ENCODE data around the gene EWSR1.

Gene EWSR1

GRCh38 chr22:29251981-29252911 lies 15.8 kb upstream of the EWSR1 start:
- Histone ChIP-seq H3K9ac (ENCODE audit: low read length) (no peak overlapping the region), H3K9me3 (ENCODE audit: control insufficient read depth, insufficient read depth, low read depth, low read length) (no peaks in the 10 kb centered on the region), H3K27me3 (ENCODE audit: control insufficient read depth, insufficient read depth, low read length) (no peaks in the 10 kb centered on the region), H3K27ac (ENCODE audit: low read depth, low read length) (no peak overlapping the region), H3K36me3 (ENCODE audit: control insufficient read depth, insufficient read depth, low read length) (no peaks in the 10 kb centered on the region), H3K4me3 (ENCODE audit: low read depth, low read length) (no peak overlapping the region), H3K4me1 (ENCODE audit: control insufficient read depth, insufficient read depth, low read length) (no peaks in the 10 kb centered on the region)

GRCh38 chr22:29253561-29254285 lies 14.3 kb upstream of the EWSR1 start:
- Histone ChIP-seq H3K36me3 (ENCODE audit: control insufficient read depth, insufficient read depth, low read length) (no peaks in the 10 kb centered on the region), H3K9me3 (ENCODE audit: control insufficient read depth, insufficient read depth, low read depth, low read length) (no peaks in the 10 kb centered on the region), H3K4me1 (ENCODE audit: control insufficient read depth, insufficient read depth, low read length) (no peaks in the 10 kb centered on the region), H3K4me3 (ENCODE audit: low read depth, low read length) (no peak overlapping the region), H3K27ac (ENCODE audit: low read depth, low read length) (no peak overlapping the region), H3K27me3 (ENCODE audit: control insufficient read depth, insufficient read depth, low read length) (no peaks in the 10 kb centered on the region), H3K9ac (ENCODE audit: low read length) (no peak overlapping the region)

GRCh38 chr22:29254286-29254660 lies 13.8 kb upstream of the EWSR1 start:
- no peak overlapping the region for H3K4me3 ChIP-seq (ENCODE audit: low read depth, low read length)
- no peak overlapping the region for H3K27ac ChIP-seq (ENCODE audit: low read depth, low read length)
- peaks cover 5% of the 10 kb centered on the region for H3K36me3 ChIP-seq (ENCODE audit: control insufficient read depth, insufficient read depth, low read length)
- no peak overlapping the region for H3K9ac ChIP-seq (ENCODE audit: low read length)
- H3K4me1 ChIP-seq (ENCODE audit: control insufficient read depth, insufficient read depth, low read length), result no peaks in the 10 kb centered on the region
- H3K27me3 ChIP-seq (ENCODE audit: control insufficient read depth, insufficient read depth, low read length), result no peaks in the 10 kb centered on the region
- no peaks in the 10 kb centered on the region for H3K9me3 ChIP-seq (ENCODE audit: control insufficient read depth, insufficient read depth, low read depth, low read length)

GRCh38 chr22:29255064-29255621 lies 12.9 kb upstream of the EWSR1 start:
- Histone ChIP-seq H3K9me3 (ENCODE audit: control insufficient read depth, insufficient read depth, low read depth, low read length) (no peaks in the 10 kb centered on the region), H3K9ac (ENCODE audit: low read length) (no peak overlapping the region), H3K27me3 (ENCODE audit: control insufficient read depth, insufficient read depth, low read length) (no peaks in the 10 kb centered on the region), H3K27ac (ENCODE audit: low read depth, low read length) (no peak overlapping the region), H3K4me3 (ENCODE audit: low read depth, low read length) (no peak overlapping the region), H3K36me3 (ENCODE audit: control insufficient read depth, insufficient read depth, low read length) (peaks cover 14% of the 10 kb centered on the region), H3K4me1 (ENCODE audit: control insufficient read depth, insufficient read depth, low read length) (no peaks in the 10 kb centered on the region)

GRCh38 chr22:29256606-29257325 lies 11.3 kb upstream of the EWSR1 start:
- Histone ChIP-seq H3K9me3 (ENCODE audit: control insufficient read depth, insufficient read depth, low read depth, low read length) (no peaks in the 10 kb centered on the region), H3K4me3 (ENCODE audit: low read depth, low read length) (no peak overlapping the region), H3K27ac (ENCODE audit: low read depth, low read length) (no peak overlapping the region), H3K9ac (ENCODE audit: low read length) (no peak overlapping the region), H3K36me3 (ENCODE audit: control insufficient read depth, insufficient read depth, low read length) (peaks cover 23% of the 10 kb centered on the region), H3K27me3 (ENCODE audit: control insufficient read depth, insufficient read depth, low read length) (no peaks in the 10 kb centered on the region), H3K4me1 (ENCODE audit: control insufficient read depth, insufficient read depth, low read length) (no peaks in the 10 kb centered on the region)

- H3K9me3 ChIP-seq (ENCODE audit: control insufficient read depth, insufficient read depth, low read depth, low read length), result no peaks in the 10 kb centered on the region
- H3K27me3 ChIP-seq (ENCODE audit: control insufficient read depth, insufficient read depth, low read length), result no peaks in the 10 kb centered on the region
- no peak overlapping the region for H3K9ac ChIP-seq (ENCODE audit: low read length)
- no peak overlapping the region for H3K27ac ChIP-seq (ENCODE audit: low read depth, low read length)
- no peaks in the 10 kb centered on the region for H3K4me1 ChIP-seq (ENCODE audit: control insufficient read depth, insufficient read depth, low read length)
- no peak overlapping the region for H3K4me3 ChIP-seq (ENCODE audit: low read depth, low read length)
- H3K36me3 ChIP-seq (ENCODE audit: control insufficient read depth, insufficient read depth, low read length), result peaks cover 23% of the 10 kb centered on the region
Observed at GRCh38 chr22:29257751-29258181, 10.3 kb upstream of the EWSR1 start.

- no peaks in the 10 kb centered on the region for H3K9me3 ChIP-seq (ENCODE audit: control insufficient read depth, insufficient read depth, low read depth, low read length)
- H3K27me3 ChIP-seq (ENCODE audit: control insufficient read depth, insufficient read depth, low read length), result no peaks in the 10 kb centered on the region
- H3K36me3 ChIP-seq (ENCODE audit: control insufficient read depth, insufficient read depth, low read length), result peaks cover 26% of the 10 kb centered on the region
- H3K4me3 ChIP-seq (ENCODE audit: low read depth, low read length), result no peak overlapping the region
- H3K27ac ChIP-seq (ENCODE audit: low read depth, low read length), result no peak overlapping the region
- no peaks in the 10 kb centered on the region for H3K4me1 ChIP-seq (ENCODE audit: control insufficient read depth, insufficient read depth, low read length)
- H3K9ac ChIP-seq (ENCODE audit: low read length), result no peak overlapping the region
Observed at GRCh38 chr22:29258407-29259252, 9.4 kb upstream of the EWSR1 start.

GRCh38 chr22:29259253-29259899 lies 8.7 kb upstream of the EWSR1 start:
- H3K4me1 ChIP-seq (ENCODE audit: control insufficient read depth, insufficient read depth, low read length), result no peaks in the 10 kb centered on the region
- H3K27ac ChIP-seq (ENCODE audit: low read depth, low read length), result no peak overlapping the region
- H3K27me3 ChIP-seq (ENCODE audit: control insufficient read depth, insufficient read depth, low read length), result no peaks in the 10 kb centered on the region
- no peaks in the 10 kb centered on the region for H3K9me3 ChIP-seq (ENCODE audit: control insufficient read depth, insufficient read depth, low read depth, low read length)
- H3K9ac ChIP-seq (ENCODE audit: low read length), result no peak overlapping the region
- H3K36me3 ChIP-seq (ENCODE audit: control insufficient read depth, insufficient read depth, low read length), result peaks cover 34% of the 10 kb centered on the region
- no peak overlapping the region for H3K4me3 ChIP-seq (ENCODE audit: low read depth, low read length)

- H3K27me3 ChIP-seq (ENCODE audit: control insufficient read depth, insufficient read depth, low read length), result no peaks in the 10 kb centered on the region
- H3K9me3 ChIP-seq (ENCODE audit: control insufficient read depth, insufficient read depth, low read depth, low read length), result no peaks in the 10 kb centered on the region
- H3K4me3 ChIP-seq (ENCODE audit: low read depth, low read length), result no peak overlapping the region
- no peak overlapping the region for H3K27ac ChIP-seq (ENCODE audit: low read depth, low read length)
- peaks cover 38% of the 10 kb centered on the region for H3K36me3 ChIP-seq (ENCODE audit: control insufficient read depth, insufficient read depth, low read length)
- H3K4me1 ChIP-seq (ENCODE audit: control insufficient read depth, insufficient read depth, low read length), result no peaks in the 10 kb centered on the region
- H3K9ac ChIP-seq (ENCODE audit: low read length), result no peak overlapping the region
Observed at GRCh38 chr22:29260031-29260560, 8.0 kb upstream of the EWSR1 start.

All from HUES6 (cell line).